Caco-2 (cell line): ENCODE data around the gene MAP4K4. TPM values are rescaled to one million over a fixed set of nuclear protein-coding genes. Genes with fewer than 3 reads are reported as not detected.

ENCODE experiments used
- BruUV-seq: library from RNA; stranded (reverse); fragments of 400-500 nt; replicated peaks from 2 replicates; lab custom pipeline; 2021; lab: Mats Ljungman, UMichigan
- CTCF ChIA-PET: fragments of 300-600 bp; sonication (Branson Sonifier 250); formaldehyde crosslinking; loops from one replicate; lab custom pipeline; 2022; ENCODE audit warnings: antibody characterized with exemption; lab: Charles Lee
- POLR2A ChIA-PET: fragments of 300-600 bp; sonication (Branson Sonifier 250); formaldehyde crosslinking; loops from one replicate; lab custom pipeline; 2022; ENCODE audit warnings: antibody characterized with exemption; lab: Charles Lee
- DNase-seq, 2 experiments: peaks; one replicate each; pipeline versions ENCODE4 v3.0.0 to v3.0.0-alpha.2; 2020 to 2022
- H3K27me3 ChIP-seq: replicated peaks from 2 replicates; pipeline ENCODE4 v1.6.0; 2011; ENCODE audit warnings: low read length; ENCODE audit not compliant: control insufficient read depth, insufficient read depth
- H3K36me3 ChIP-seq: 2 replicates; pipeline ENCODE4 v1.5.1; 2011; ENCODE audit warnings: low read length; ENCODE audit not compliant: control insufficient read depth, insufficient read depth
- H3K4me1 ChIP-seq: fragments of 250-450 bp; sonication (Bioruptor Pico); 2 replicates; pipeline ENCODE4 v1.5.1; 2020; ENCODE audit warnings: mild to moderate bottlenecking
- H3K4me3 ChIP-seq: 2 replicates; pipeline ENCODE4 v1.5.1; 2011; ENCODE audit warnings: low read depth, mild to moderate bottlenecking, control low read depth, low read length
- H3K9me3 ChIP-seq: fragments of 250-450 bp; sonication (Bioruptor Pico); 2 replicates; pipeline ENCODE4 v1.5.1; 2020; ENCODE audit warnings: mild to moderate bottlenecking, moderate library complexity
- H3K27ac Mint-ChIP-seq: one replicate; pipeline ENCODE4 v1.8.0; 2022; ENCODE audit warnings: mixed read lengths; ENCODE audit not compliant: unreplicated experiment
- H3K27me3 Mint-ChIP-seq: one replicate; pipeline ENCODE4 v1.8.0; 2022; ENCODE audit warnings: mixed read lengths; ENCODE audit not compliant: insufficient read depth, unreplicated experiment
- H3K36me3 Mint-ChIP-seq: one replicate; pipeline ENCODE4 v1.8.0; 2022; ENCODE audit warnings: mild to moderate bottlenecking, mixed read lengths; ENCODE audit not compliant: insufficient read depth, unreplicated experiment
- H3K4me1 Mint-ChIP-seq: one replicate; pipeline ENCODE4 v1.8.0; 2022; ENCODE audit warnings: low read depth, mixed read lengths; ENCODE audit not compliant: unreplicated experiment
- H3K4me3 Mint-ChIP-seq: one replicate; pipeline ENCODE4 v1.8.0; 2022; ENCODE audit warnings: mild to moderate bottlenecking, moderate library complexity, mixed read lengths; ENCODE audit not compliant: unreplicated experiment
- H3K9me3 Mint-ChIP-seq: one replicate; pipeline ENCODE4 v1.8.0; 2022; ENCODE audit warnings: mixed read lengths; ENCODE audit not compliant: unreplicated experiment
- CTCF ChIP-seq, 2 experiments: fragments of 200-600 bp in 1 of 2; IDR thresholded peaks; 1 replicate in 1 of 2; 2 replicates in 1 of 2; pipeline versions ENCODE4 v1.5.1 to v1.8.0; 2011 to 2022; ENCODE audit warnings: antibody characterized with exemption in 1 of 2, control low read depth in 1 of 2, inconsistent platforms in 1 of 2, low read depth in 1 of 2, low read length in 1 of 2, mild to moderate bottlenecking in 1 of 2, moderate library complexity in 1 of 2; ENCODE audit not compliant: insufficient read depth in 1 of 2, severe bottlenecking in 1 of 2, unreplicated experiment in 1 of 2
- intact Hi-C: fragments of 100-400 bp; cut with micrococcal nuclease; formaldehyde crosslinking; loops from one replicate; pipeline ENCODE4 v1.10.0; 2022; ENCODE audit not compliant: unreplicated experiment
- total RNA-seq: library from RNA; stranded (reverse); gene quantifications from 2 replicates; pipeline ENCODE4 v1.2.3, GENCODE V29; 2022

Gene MAP4K4
- total RNA-seq, 1 experiment from 2014 or later: 257 TPM

DNA sequence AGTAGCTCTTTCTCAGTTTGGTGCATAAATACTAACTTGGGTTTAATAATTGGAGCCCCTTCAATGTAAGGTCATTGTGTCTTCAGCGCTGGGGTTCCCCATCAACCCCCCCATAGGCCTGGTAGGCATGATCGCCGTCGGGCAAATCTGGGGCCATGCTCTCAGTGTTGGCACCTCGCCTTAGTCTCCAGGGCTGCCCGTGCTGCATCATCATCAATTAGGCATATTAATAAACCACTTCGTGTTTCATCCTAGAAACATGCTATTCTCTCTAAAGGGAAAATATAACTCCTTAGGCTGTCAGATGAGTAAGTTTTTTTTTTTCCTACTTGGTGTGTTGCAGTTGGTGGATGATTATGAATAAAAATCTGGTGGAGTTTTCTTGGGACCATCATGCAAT lies 197.5 kb downstream of the MAP4K4 start:
- CTCF ChIA-PET: interaction anchor here (0.6 kb wide), 1 partner anchor 66 kb away, joined by 3 read pairs; no protein-coding TSS in a partner anchor
- H3K4me3 ChIP-seq: no peak overlapping the region
- Mint-ChIP-seq H3K27me3 (no peaks in the 10 kb centered on the region), H3K9me3 (no peaks in the 10 kb centered on the region), H3K36me3 (peaks cover 89% of the 10 kb centered on the region), H3K4me1 (no peaks in the 10 kb centered on the region), H3K27ac (no peak overlapping the region), H3K4me3 (no peak overlapping the region)
- H3K36me3 ChIP-seq: peaks cover 5% of the 10 kb centered on the region
- DNase-seq: no peak
- no peak for TF ChIP-seq CTCF (IDR thresholded peaks at IDR 0.05; ENCODE audit: insufficient read depth in 1 of 2, low read depth in 1 of 2, low read length in 1 of 2, severe bottlenecking in 1 of 2, unreplicated experiment in 1 of 2)
- H3K4me1 ChIP-seq: no peaks in the 10 kb centered on the region
- intact Hi-C loops: no loop called here
- POLR2A ChIA-PET: interaction anchor here (0.7 kb wide), 1 partner anchor 829 kb away, joined by 3 read pairs; no protein-coding TSS in a partner anchor
- H3K27me3 ChIP-seq: no peaks in the 10 kb centered on the region
- H3K9me3 ChIP-seq: no peaks in the 10 kb centered on the region
- no TSS peak for BruUV-seq

DNA sequence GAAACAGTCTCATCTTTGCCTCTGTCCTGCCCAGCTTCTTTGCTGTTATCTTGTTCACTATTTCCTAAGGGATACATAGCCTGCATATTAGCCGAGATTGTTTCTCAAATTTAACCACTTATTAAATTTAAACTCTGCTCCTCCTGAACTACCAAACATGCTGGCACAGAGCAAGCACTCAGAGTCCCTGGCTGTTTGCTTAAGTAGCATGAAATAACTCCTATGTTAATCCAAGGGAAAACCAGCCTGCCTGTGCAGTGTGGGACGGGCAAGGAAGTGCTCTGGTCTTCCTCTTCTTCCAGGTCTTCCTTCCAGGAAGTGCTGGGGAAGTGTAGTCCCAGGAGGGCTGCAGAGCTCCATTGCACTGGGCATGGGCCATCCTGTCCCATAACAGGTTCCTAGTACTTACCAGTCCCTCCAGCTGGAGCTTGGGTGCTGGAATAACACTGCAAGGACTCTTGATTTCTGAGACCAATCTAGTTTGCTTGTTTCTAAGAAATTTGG lies 198.4 kb downstream of the MAP4K4 start:
- Mint-ChIP-seq H3K4me1 (no peaks in the 10 kb centered on the region), H3K4me3 (no peak overlapping the region), H3K9me3 (no peaks in the 10 kb centered on the region), H3K27ac (no peak overlapping the region), H3K27me3 (no peaks in the 10 kb centered on the region), H3K36me3 (peaks cover 85% of the 10 kb centered on the region)
- ChIA-PET POLR2A (interaction anchor here (0.7 kb wide), 1 partner anchor 829 kb away, joined by 3 read pairs; no protein-coding TSS in a partner anchor), CTCF (interaction anchor here (0.6 kb wide), 1 partner anchor 103 kb away, joined by 3 read pairs; no protein-coding TSS in a partner anchor)
- Histone ChIP-seq H3K4me3 (no peak overlapping the region), H3K27me3 (no peaks in the 10 kb centered on the region), H3K9me3 (no peaks in the 10 kb centered on the region), H3K4me1 (no peaks in the 10 kb centered on the region), H3K36me3 (peaks cover 5% of the 10 kb centered on the region)
- TF ChIP-seq CTCF (IDR thresholded peaks at IDR 0.05; ENCODE audit: insufficient read depth in 1 of 2, low read depth in 1 of 2, low read length in 1 of 2, severe bottlenecking in 1 of 2, unreplicated experiment in 1 of 2): no peak
- DNase-seq: no peak
- intact Hi-C loops: no loop called here
- no TSS peak for BruUV-seq

DNA sequence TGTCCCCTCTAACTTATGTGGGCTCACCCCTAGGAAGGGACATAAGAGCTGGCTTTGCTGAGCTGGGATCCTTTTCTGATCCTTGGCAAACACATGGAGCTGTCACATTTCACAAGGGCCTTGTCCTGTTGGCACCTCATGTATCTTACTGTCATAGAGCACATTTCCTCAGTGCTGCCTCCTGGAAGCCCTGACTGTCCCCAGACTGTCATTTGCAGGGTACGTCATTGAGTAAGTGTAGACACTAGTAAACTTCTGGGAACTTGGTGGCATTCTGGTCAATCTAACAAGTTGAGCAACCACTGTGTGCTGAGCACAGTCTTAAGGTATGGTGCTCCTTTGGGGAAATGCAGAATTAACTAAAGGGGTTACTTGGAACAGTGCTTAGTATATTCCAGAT lies 199.8 kb downstream of the MAP4K4 start:
- Histone ChIP-seq H3K4me3 (no peak overlapping the region), H3K27me3 (no peaks in the 10 kb centered on the region), H3K36me3 (peaks cover 5% of the 10 kb centered on the region), H3K4me1 (no peaks in the 10 kb centered on the region), H3K9me3 (no peaks in the 10 kb centered on the region)
- Mint-ChIP-seq H3K27ac (no peak overlapping the region), H3K9me3 (no peaks in the 10 kb centered on the region), H3K36me3 (peaks cover 86% of the 10 kb centered on the region), H3K27me3 (no peaks in the 10 kb centered on the region), H3K4me3 (no peak overlapping the region), H3K4me1 (no peaks in the 10 kb centered on the region)
- ChIA-PET POLR2A (no interaction called here), CTCF (interaction anchor here (0.6 kb wide), 1 partner anchor 200 kb away, joined by 3 read pairs; the partner anchor contains the start of gene MAP4K4)
- no TSS peak for BruUV-seq
- TF ChIP-seq CTCF (IDR thresholded peaks at IDR 0.05; ENCODE audit: insufficient read depth in 1 of 2, low read depth in 1 of 2, low read length in 1 of 2, severe bottlenecking in 1 of 2, unreplicated experiment in 1 of 2): no peak
- intact Hi-C loops: no loop called here
- DNase-seq: no peak
